ENCODE data around the gene COL23A1.

DNA sequence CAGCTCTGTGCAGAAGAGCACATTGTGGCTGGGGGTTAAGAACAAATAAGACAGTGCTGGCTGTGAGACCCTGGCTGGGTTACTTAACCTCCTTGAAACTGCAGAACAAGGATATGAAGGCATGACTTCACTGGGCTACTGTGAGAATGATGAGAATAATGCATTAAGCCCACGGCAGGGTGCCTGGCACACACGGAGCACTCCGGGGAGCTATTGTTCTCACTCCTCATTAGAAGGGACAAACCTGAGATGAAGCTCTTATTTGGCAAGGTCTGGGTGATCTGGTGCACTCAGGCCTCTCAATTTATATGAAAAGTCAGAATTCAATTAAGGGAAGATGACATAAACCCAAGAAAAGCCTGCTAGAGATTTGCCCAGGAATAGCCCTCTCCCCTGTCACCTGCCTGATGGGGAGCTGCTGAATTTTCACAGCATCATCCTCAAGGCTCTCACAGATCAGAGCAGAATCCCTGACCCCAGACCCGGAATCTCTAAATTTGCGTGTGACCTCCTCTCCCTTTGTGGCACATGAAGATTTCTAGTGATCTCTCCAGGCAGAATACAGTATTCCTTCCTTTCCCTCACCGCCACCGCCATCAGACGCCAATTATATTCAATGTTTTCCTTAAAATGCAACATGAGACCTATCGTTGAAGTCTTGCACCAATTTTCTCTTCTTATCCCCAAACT, 102.1 kb downstream of the COL23A1 start:
- TF ChIP-seq, protein P1, sequence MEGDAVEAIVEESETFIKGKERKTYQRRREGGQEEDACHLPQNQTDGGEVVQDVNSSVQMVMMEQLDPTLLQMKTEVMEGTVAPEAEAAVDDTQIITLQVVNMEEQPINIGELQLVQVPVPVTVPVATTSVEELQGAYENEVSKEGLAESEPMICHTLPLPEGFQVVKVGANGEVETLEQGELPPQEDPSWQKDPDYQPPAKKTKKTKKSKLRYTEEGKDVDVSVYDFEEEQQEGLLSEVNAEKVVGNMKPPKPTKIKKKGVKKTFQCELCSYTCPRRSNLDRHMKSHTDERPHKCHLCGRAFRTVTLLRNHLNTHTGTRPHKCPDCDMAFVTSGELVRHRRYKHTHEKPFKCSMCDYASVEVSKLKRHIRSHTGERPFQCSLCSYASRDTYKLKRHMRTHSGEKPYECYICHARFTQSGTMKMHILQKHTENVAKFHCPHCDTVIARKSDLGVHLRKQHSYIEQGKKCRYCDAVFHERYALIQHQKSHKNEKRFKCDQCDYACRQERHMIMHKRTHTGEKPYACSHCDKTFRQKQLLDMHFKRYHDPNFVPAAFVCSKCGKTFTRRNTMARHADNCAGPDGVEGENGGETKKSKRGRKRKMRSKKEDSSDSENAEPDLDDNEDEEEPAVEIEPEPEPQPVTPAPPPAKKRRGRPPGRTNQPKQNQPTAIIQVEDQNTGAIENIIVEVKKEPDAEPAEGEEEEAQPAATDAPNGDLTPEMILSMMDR (IDR thresholded peaks at IDR 0.05): no peak
- no peak for TF ChIP-seq POLR2A (IDR thresholded peaks at IDR 0.05)
- TF ChIP-seq EP300 (IDR thresholded peaks at IDR 0.05): no peak

Measured in tibial nerve (tissue), 4 donors.